GM20000 (cell line): ENCODE results near the gene RABL3.

Source experiments
- DNase-seq: peaks from one replicate; pipeline ENCODE4 v3.0.0; 2012; ENCODE audit warnings: low spot score
- CTCF ChIP-seq: IDR thresholded peaks from 2 replicates; pipeline ENCODE4 v1.5.1; 2012; ENCODE audit warnings: mild to moderate bottlenecking, control low read depth; ENCODE audit errors: extremely low read depth, missing control alignments

The RABL3 gene

GRCh38 chr3:120652281-120652680, 90.0 kb downstream of the RABL3 start:
- TF ChIP-seq CTCF: no peak
- DNase-seq: no peak

- no peak for DNase-seq
- no peak for TF ChIP-seq CTCF
Measured at GRCh38 chr3:120650311-120650710, 92.0 kb downstream of the RABL3 start.

- TF ChIP-seq CTCF: no peak
- DNase-seq: no peak
Measured at GRCh38 chr3:120649830-120650233, 92.5 kb downstream of the RABL3 start.

GRCh38 chr3:120648290-120648689, 94.0 kb downstream of the RABL3 start:
- DNase-seq: no peak
- no peak for TF ChIP-seq CTCF

GRCh38 chr3:120646771-120647432, 95.4 kb downstream of the RABL3 start:
- no peak for TF ChIP-seq CTCF
- no peak for DNase-seq

- no peak for TF ChIP-seq CTCF
- DNase-seq: no peak
Measured at GRCh38 chr3:120645083-120645845, 97.1 kb downstream of the RABL3 start.

- no peak for DNase-seq
- no peak for TF ChIP-seq CTCF
Measured at GRCh38 chr3:120642368-120642948, 99.9 kb downstream of the RABL3 start.
